Right lung (tissue), 5 donors: Measurements from ENCODE around the gene ZEB1. TPM values are rescaled to one million over a fixed set of nuclear protein-coding genes. Genes with fewer than 3 reads are reported as not detected.
A peak's percentile ranks its signal among the peaks of the same experiment; 100 is the strongest.
"Not testable (repeated sequence)": the region's sequence is repeated elsewhere in the genome, so short reads cannot be mapped to it uniquely, and the experiment has no call there.

Source experiments
- DNase-seq, 2 donors: peaks; one replicate each; pipeline ENCODE4 v3.0.0-alpha.2; 2013
- polyA plus RNA-seq, 5 donors: library from polyadenylated mRNA; unstranded; fragments of 120-200 nt; gene quantifications; one replicate each; pipeline versions ENCODE4 v1.2.1 to v1.2.3, GENCODE V29; 2013; ENCODE audit warnings: inconsistent platforms in 1 of 5, low replicate concordance in 1 of 5; ENCODE audit not compliant: insufficient read length in 5 of 5, insufficient read depth in 1 of 5

The ZEB1 gene
- polyA plus RNA-seq, 5 donors: 21.8 to 39.5 (median 34.9) TPM

- DNase-seq: no peak
Observed at GRCh38 chr10:31419394-31420063, 100.5 kb downstream of the ZEB1 start.

DNA sequence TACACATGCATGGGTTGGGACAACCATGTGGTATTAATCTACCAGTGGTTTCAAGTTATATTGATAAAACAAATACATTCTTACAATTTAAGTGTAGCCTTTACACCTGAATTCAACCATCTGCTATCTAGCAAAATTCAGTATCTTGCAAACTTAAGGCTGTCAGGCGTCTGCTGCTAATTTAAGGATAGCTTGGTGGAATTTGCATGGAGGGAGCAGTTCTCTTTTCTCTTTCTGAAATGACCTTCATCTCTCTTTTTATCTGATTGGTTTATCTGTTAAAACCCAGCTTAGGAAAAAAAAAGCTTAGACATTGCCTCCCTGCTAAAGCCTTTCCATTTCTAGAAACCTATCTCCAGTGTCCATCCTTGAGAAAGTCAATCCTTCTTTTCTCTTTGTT lies 102.3 kb downstream of the ZEB1 start:
- no peak for DNase-seq

DNA sequence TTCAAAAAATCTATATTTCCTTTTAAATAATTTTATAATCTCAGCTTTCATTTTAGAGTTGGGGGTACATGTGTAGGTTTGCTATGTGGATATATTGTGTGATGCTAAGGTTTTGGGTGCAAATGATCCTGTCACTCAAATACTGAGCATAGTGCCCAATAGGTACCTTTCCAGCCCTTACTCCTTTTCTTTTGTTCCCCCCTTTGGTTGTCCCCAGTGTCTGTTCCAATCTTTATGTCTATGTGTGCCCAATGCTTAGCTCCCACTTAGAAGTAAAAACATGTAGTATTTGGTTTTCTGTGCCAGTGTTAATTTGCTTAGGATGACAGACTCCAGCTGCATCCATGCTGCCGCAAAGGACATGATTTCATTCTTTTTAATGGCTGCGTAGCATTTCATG lies 103.6 kb downstream of the ZEB1 start:
- no peak for DNase-seq

- no peak for DNase-seq
Observed at GRCh38 chr10:31424473-31424872, 105.5 kb downstream of the ZEB1 start.

GRCh38 chr10:31426401-31426800 lies 107.4 kb downstream of the ZEB1 start:
- peak; percentile 27 to 43 for DNase-seq

DNA sequence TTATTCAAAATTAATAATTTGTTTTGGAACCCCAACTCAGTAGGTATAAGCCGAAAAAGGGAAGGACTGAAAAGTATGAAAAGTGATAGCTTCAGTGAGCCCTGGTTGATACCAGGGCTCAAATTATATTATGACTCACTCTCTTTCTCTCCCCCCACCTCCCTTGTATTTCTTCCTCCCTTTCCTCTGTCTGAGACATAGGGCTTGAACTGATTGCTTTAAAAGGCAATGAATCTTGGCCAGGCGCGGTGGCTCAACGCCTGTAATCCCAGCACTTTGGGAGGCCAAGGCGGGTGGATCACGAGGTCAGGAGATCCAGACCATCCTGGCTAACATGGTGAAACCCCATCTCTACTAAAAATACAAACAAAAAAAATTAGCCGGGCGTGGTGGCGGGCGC lies 108.3 kb downstream of the ZEB1 start:
- DNase-seq: not testable (repeated sequence)

GRCh38 chr10:31428499-31428898 lies 109.5 kb downstream of the ZEB1 start:
- not testable (repeated sequence) for DNase-seq

DNA sequence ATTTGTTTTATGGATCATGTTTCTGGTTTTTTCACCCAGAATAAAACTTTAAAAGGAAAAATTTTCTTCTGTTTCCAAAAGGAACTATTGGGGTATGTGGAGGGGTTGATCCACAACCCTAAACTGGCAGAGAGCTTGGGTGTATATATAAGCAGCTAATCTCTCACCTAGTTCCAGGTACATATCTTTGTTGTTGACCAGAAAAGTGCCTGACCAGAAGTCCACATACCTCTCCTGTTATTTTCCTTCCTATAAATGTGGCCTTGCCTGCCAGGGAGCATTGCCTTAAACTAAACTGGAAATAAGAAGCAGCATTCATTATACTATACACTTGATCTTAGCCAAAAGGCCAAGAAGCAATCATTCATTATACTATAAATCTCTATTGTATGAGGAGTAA lies 112.0 kb downstream of the ZEB1 start:
- no peak for DNase-seq

GRCh38 chr10:31437959-31438358 lies 118.9 kb downstream of the ZEB1 start:
- no peak for DNase-seq

DNA sequence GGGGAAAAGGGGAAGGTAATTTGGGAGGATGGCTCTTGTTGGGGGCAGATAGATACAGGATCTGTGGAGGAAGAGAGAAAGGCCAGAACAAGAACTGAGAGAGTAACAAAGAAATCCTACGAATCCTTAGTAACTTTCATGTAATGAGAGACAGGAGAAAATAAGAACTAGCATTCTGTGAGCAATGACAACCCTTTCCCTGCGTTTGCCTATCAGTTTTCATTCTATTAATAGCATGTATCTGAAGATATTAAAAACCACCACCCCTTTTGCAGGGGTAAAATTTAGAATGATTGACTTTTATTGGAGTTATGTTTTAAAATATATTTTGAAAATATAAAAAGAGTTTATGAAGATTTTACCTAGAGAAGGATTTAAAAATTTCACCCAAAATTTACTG lies 132.8 kb downstream of the ZEB1 start:
- no peak for DNase-seq

DNA sequence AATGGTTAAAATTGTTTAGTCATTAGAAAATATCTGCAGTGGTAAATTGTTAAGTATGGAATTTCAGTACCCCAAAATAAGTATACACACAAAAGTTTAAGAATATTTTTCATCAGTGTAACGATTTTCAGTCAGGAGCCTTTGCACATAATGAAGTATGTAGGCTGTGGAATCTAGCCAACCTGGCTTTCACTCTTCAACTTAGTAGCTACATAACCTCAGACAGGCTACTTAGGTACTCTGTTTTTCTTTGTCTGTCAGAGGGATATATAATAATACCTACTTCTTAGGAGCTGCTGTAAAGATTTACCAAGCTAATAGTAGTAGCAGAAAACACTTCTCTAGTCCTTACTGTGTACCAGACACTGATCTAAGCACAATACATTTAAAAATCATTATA lies 137.5 kb downstream of the ZEB1 start:
- DNase-seq: no peak

DNA sequence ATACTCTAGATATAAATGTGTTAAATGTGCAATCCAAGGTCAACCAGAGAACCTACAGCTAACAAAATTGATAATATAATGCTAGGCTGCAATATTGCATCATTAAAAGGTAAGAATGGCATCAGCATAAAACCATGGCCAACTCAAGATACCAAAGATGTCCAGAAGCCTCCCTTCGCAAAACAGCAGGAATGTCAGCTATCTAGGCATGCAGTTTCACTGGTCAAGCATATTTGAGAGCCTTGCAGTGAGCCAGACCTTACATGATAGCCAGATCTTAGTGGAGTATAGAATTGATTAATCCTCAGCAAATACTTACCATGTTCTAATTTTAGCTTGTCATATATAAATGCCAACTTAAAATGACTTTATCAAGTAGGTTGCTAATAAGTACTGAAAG lies 138.8 kb downstream of the ZEB1 start:
- DNase-seq: no peak

- DNase-seq: no peak
Observed at GRCh38 chr10:31458974-31459373, 140.0 kb downstream of the ZEB1 start.

DNA sequence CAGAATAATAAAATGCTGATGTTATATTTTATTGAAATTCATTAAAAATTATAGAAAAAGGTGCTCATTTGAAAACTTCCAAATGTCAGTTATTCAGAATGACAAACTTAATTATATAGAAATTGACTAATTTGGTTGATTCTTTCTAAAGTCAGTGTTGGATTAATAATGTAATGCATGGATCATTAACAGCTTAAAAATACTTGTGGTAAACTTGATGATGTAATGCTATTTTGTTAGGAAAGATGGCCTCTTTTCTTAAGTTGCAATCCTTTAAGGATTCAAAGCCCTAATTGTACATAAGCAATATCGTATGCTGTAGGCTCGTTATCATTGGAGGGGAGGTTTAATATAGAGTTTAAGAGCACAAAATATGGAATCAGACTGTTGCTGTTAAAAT lies 141.2 kb downstream of the ZEB1 start:
- no peak for DNase-seq

- no peak for DNase-seq
Observed at GRCh38 chr10:31464552-31464951, 145.5 kb downstream of the ZEB1 start.

- no peak for DNase-seq
Observed at GRCh38 chr10:31466313-31466712, 147.3 kb downstream of the ZEB1 start.

DNA sequence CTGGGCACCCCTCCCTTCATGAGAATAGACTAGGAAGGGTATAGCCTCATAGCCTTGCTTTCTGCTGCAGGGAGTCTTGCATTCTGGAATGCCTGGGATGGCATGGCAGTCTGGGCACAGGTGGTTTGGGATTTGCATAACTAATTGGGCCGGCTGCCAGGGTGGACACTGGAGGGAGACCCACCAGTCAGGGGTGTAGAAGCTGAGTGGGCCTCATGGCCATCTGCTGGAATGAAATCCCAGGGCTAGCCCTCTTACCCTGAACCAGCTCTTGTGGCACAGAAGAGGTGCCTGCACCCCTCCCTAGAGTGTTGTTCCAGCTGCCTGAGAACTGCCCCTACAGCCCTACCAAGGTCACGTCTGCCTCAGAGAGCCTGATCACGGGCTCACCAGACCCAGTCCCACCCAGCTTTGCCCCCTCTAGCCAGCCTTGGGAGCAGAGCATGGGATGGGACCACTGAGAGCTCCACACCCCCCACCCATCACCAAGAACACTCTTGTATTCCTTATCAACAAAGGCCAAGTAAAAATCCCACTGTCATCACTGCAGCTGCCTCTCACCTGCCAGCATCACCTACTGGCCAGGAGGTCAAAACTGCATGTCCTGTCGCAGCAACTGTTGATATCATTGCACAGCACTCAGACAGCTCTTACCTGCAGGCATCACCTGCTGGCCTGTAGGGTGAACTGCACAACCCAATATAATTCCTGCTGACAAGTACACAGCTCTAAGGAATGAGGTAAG lies 148.9 kb downstream of the ZEB1 start:
- peak in 1 of 2 donors; percentile 5 for DNase-seq

DNA sequence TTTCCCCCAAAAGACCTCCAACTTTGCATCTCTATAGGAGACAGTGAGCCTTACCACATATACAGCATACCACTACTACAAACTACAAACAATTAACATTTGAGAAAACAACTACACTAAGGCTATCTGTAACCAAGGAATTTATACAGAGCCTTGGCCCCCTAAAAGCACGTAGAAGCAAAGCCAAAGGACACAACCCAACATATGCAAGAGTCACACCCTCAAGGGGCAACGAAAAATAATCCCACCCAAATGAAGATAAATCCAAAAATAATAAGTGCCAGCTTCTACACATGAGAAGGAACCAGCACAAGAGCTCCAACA lies 149.5 kb downstream of the ZEB1 start:
- no peak for DNase-seq

- DNase-seq: no peak
Observed at GRCh38 chr10:31475519-31475918, 156.5 kb downstream of the ZEB1 start.

- DNase-seq: no peak
Observed at GRCh38 chr10:31476088-31476487, 157.1 kb downstream of the ZEB1 start.

DNA sequence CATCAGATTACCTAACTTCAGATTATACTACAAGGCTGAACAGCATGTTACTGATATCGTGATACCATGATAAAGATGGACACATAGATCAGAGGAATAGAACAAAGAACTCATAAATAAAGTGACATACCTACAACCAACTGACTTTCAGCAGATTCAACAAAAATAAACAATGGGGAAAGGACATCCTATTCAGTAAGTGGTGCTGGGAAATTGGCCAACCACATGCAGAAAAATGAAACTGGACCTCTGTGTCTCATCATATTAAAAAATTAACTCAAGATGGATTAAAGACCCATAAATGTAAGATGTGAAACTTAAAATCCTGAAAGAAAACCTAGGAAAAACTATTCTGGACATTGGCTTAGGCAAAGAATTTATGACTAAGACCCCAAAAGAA lies 158.6 kb downstream of the ZEB1 start:
- no peak for DNase-seq

DNA sequence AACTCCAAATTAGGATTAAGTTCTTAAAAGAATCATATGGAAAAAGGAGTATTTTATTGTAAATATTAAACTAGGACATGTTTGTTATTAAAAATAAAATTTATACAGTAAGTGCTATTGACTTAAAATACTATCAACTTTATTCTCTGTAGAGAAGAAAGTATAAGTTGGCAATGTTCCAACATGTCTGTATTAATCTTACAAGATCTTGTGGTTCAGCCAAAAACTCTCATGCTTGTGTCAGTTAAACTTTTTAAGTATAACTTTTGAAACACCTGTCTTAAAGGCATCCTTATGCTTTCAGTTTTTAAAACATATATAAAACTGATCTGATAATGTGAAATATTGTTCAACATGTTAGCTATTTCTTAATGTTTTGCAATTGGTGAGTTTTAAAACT lies 160.7 kb downstream of the ZEB1 start:
- no peak for DNase-seq

GRCh38 chr10:31483546-31483945 lies 164.5 kb downstream of the ZEB1 start:
- no peak for DNase-seq
